GM23338 (cell line): ENCODE data around the gene TBC1D19. TPM values are rescaled to one million over a fixed set of nuclear protein-coding genes. Genes with fewer than 3 reads are reported as not detected.
"Not testable (repeated sequence)": the region's sequence is repeated elsewhere in the genome, so short reads cannot be mapped to it uniquely, and the experiment has no call there.

ENCODE experiments used
- ATAC-seq: fragments of 200-7000 bp; cut with Tn5 transposase; 3 replicates; pipeline ENCODE4 v1.9.1; 2020
- DNase-seq: peaks from one replicate; pipeline ENCODE4 v3.0.0-alpha.2; 2015; ENCODE audit warnings: low spot score
- H2AFZ ChIP-seq: fragments of 200-600 bp; sonication (generic); 2 replicates; pipeline ENCODE4 v1.8.0; 2016; ENCODE audit warnings: antibody characterized with exemption, mild to moderate bottlenecking, moderate library complexity
- H3F3A ChIP-seq: fragments of 200-600 bp; sonication (generic); replicated peaks from 2 replicates; pipeline ENCODE4 v1.8.0; 2017; ENCODE audit warnings: antibody characterized with exemption, mixed run types, low read depth
- H3K27ac ChIP-seq: fragments of 200-600 bp; sonication (generic); 2 replicates; pipeline ENCODE4 v1.6.1; 2016; ENCODE audit warnings: low read depth
- H3K27me3 ChIP-seq: fragments of 200-600 bp; sonication (generic); 2 replicates; pipeline ENCODE4 v1.8.0; 2016; ENCODE audit warnings: mild to moderate bottlenecking, mixed run types, moderate library complexity; ENCODE audit not compliant: insufficient read depth
- H3K36me3 ChIP-seq: fragments of 200-600 bp; sonication (generic); 2 replicates; pipeline ENCODE4 v1.8.0; 2016; ENCODE audit warnings: mild to moderate bottlenecking; ENCODE audit not compliant: insufficient read depth
- H3K4me1 ChIP-seq: fragments of 200-600 bp; sonication (generic); 2 replicates; pipeline ENCODE4 v1.8.0; 2016; ENCODE audit warnings: mild to moderate bottlenecking, moderate library complexity; ENCODE audit not compliant: insufficient read depth
- H3K4me2 ChIP-seq: fragments of 200-600 bp; sonication (generic); 2 replicates; pipeline ENCODE4 v1.7.1; 2017; ENCODE audit warnings: mixed run types
- H3K4me3 ChIP-seq: fragments of 200-600 bp; sonication (generic); 2 replicates; pipeline ENCODE4 v1.6.1; 2016; ENCODE audit warnings: mixed run types
- H3K79me2 ChIP-seq: fragments of 200-600 bp; sonication (generic); replicated peaks from 2 replicates; pipeline ENCODE4 v1.8.0; 2017; ENCODE audit warnings: mild to moderate bottlenecking; ENCODE audit not compliant: insufficient read depth
- H3K9me2 ChIP-seq: fragments of 200-600 bp; sonication (generic); 2 replicates; pipeline ENCODE4 v1.8.0; 2017; ENCODE audit not compliant: insufficient read depth
- H4K20me1 ChIP-seq: fragments of 200-600 bp; sonication (generic); replicated peaks from 2 replicates; pipeline ENCODE4 v1.8.0; 2017; ENCODE audit warnings: mild to moderate bottlenecking; ENCODE audit not compliant: insufficient read depth
- H3K27ac Mint-ChIP-seq: 2 replicates; pipeline ENCODE4 v1.8.0; 2020; ENCODE audit warnings: inconsistent platforms, mild to moderate bottlenecking, moderate library complexity, mixed read lengths
- H3K27me3 Mint-ChIP-seq: 3 replicates; pipeline ENCODE4 v1.8.0; 2022; ENCODE audit warnings: low read depth, mild to moderate bottlenecking, moderate library complexity, mixed read lengths, inconsistent platforms; ENCODE audit not compliant: insufficient read depth, poor library complexity
- H3K36me3 Mint-ChIP-seq: 3 replicates; pipeline ENCODE4 v1.8.0; 2021; ENCODE audit warnings: low read depth, mild to moderate bottlenecking, inconsistent platforms, moderate library complexity, mixed read lengths
- H3K4me1 Mint-ChIP-seq: 3 replicates; pipeline ENCODE4 v1.8.0; 2020; ENCODE audit warnings: mild to moderate bottlenecking, inconsistent platforms, mixed read lengths
- H3K4me3 Mint-ChIP-seq: 3 replicates; pipeline ENCODE4 v1.8.0; 2021; ENCODE audit warnings: moderate library complexity, mild to moderate bottlenecking, inconsistent platforms, mixed read lengths
- H3K9me3 Mint-ChIP-seq: 3 replicates; pipeline ENCODE4 v1.8.0; 2020; ENCODE audit warnings: moderate library complexity, mild to moderate bottlenecking, inconsistent platforms, mixed read lengths
- CREB1 ChIP-seq: fragments of 250-450 bp; sonication (Bioruptor Pico); IDR thresholded peaks from 2 replicates; pipeline ENCODE4 v1.5.0; 2020; ENCODE audit warnings: low read depth, mild to moderate bottlenecking, moderate library complexity
- EZH2 ChIP-seq: fragments of 200-600 bp; sonication (generic); IDR thresholded peaks from one replicate; pipeline ENCODE4 v1.8.0; 2017; ENCODE audit warnings: antibody characterized with exemption, mild to moderate bottlenecking, low read depth; ENCODE audit not compliant: unreplicated experiment
- NANOG ChIP-seq: IDR thresholded peaks from 2 replicates; pipeline ENCODE4 v1.6.1; 2016; ENCODE audit warnings: antibody characterized with exemption, borderline replicate concordance
- POLR2AphosphoS5 ChIP-seq: IDR thresholded peaks from 2 replicates; pipeline ENCODE4 v1.6.1; 2016; ENCODE audit warnings: antibody characterized with exemption, low read depth
- STAT1 ChIP-seq: IDR thresholded peaks from one replicate; pipeline ENCODE4 v1.6.1; 2016; ENCODE audit warnings: antibody characterized with exemption; ENCODE audit not compliant: unreplicated experiment
- ZNF331 ChIP-seq: fragments of 250-450 bp; sonication (Bioruptor Pico); IDR thresholded peaks from 2 replicates; pipeline ENCODE4 v1.5.0; 2020; ENCODE audit warnings: low read depth, mild to moderate bottlenecking, moderate library complexity
- polyA plus RNA-seq: library from polyadenylated mRNA; unstranded; fragments of >200 nt; fragmentation: Nextera tagmentation; extraction: Ambion mirVana; gene quantifications from 2 replicates; pipeline ENCODE4 v1.2.1, GENCODE V29; 2016
- total RNA-seq: library from RNA; depleted of rRNA; stranded (reverse); fragments of >200 nt; shearing (Covaris generic); gene quantifications from 2 replicates; pipeline ENCODE4 v1.2.3, GENCODE V29; 2014
- TF ChIP-seq, protein P1 (sequence below): IDR thresholded peaks from one replicate; pipeline ENCODE4 v1.6.1; 2018; ENCODE audit warnings: antibody characterized with exemption; ENCODE audit not compliant: unreplicated experiment
- TF ChIP-seq, protein P2 (sequence below): IDR thresholded peaks from 2 replicates; pipeline ENCODE4 v1.6.1; 2016; ENCODE audit warnings: antibody characterized with exemption

Gene TBC1D19
- total and polyA plus RNA-seq, 2 experiments from 2014 or later: 1.9 to 4.3 TPM

DNA sequence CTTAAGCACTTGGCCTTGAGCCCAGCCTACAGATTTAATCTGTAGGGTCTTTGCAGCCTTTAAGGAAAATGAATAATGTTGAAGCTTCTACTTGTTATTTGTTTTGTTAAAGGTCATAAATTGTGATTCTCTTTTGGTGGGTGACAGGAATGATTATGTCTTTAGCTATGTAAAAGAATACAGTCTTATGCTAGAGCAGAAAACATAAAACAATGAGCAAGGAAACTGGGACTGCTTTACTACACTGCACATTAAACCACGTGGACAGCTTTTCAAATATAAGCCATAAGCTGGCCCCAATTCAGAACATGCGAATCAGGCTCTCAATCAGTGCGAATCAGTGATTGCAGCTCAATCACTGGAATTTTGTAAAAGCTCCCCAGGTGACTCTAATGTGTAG lies 40.9 kb upstream of the TBC1D19 start:
- Histone ChIP-seq H3K36me3 (peaks cover 3% of the 10 kb centered on the region; the same call in 1 of the 2 replicates), H3K79me2 (no peaks in the 10 kb centered on the region), H3K27ac (no peak overlapping the region), H4K20me1 (no peaks in the 10 kb centered on the region), H3K9me2 (no peaks in the 10 kb centered on the region), H3K27me3 (no peaks in the 10 kb centered on the region), H3K4me1 (no peaks in the 10 kb centered on the region), H3F3A (no peaks in the 10 kb centered on the region), H2AFZ (no peak overlapping the region), H3K4me3 (no peak overlapping the region), H3K4me2 (no peak overlapping the region)
- ATAC-seq: no peak
- no peak overlapping the region for H3K27ac Mint-ChIP-seq
- DNase-seq: no peak
- H3K36me3 Mint-ChIP-seq: peaks cover 9% of the 10 kb centered on the region; the same call in 1 of the 3 replicates
- H3K4me3 Mint-ChIP-seq: no peak overlapping the region
- no peaks in the 10 kb centered on the region for H3K4me1 Mint-ChIP-seq
- H3K9me3 Mint-ChIP-seq: peaks cover 27% of the 10 kb centered on the region; the same call in 2 of the 3 replicates
- TF ChIP-seq, protein P1, sequence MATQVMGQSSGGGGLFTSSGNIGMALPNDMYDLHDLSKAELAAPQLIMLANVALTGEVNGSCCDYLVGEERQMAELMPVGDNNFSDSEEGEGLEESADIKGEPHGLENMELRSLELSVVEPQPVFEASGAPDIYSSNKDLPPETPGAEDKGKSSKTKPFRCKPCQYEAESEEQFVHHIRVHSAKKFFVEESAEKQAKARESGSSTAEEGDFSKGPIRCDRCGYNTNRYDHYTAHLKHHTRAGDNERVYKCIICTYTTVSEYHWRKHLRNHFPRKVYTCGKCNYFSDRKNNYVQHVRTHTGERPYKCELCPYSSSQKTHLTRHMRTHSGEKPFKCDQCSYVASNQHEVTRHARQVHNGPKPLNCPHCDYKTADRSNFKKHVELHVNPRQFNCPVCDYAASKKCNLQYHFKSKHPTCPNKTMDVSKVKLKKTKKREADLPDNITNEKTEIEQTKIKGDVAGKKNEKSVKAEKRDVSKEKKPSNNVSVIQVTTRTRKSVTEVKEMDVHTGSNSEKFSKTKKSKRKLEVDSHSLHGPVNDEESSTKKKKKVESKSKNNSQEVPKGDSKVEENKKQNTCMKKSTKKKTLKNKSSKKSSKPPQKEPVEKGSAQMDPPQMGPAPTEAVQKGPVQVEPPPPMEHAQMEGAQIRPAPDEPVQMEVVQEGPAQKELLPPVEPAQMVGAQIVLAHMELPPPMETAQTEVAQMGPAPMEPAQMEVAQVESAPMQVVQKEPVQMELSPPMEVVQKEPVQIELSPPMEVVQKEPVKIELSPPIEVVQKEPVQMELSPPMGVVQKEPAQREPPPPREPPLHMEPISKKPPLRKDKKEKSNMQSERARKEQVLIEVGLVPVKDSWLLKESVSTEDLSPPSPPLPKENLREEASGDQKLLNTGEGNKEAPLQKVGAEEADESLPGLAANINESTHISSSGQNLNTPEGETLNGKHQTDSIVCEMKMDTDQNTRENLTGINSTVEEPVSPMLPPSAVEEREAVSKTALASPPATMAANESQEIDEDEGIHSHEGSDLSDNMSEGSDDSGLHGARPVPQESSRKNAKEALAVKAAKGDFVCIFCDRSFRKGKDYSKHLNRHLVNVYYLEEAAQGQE: no peak
- no peak for TF ChIP-seq EZH2
- peaks cover 3% of the 10 kb centered on the region for H3K27me3 Mint-ChIP-seq

DNA sequence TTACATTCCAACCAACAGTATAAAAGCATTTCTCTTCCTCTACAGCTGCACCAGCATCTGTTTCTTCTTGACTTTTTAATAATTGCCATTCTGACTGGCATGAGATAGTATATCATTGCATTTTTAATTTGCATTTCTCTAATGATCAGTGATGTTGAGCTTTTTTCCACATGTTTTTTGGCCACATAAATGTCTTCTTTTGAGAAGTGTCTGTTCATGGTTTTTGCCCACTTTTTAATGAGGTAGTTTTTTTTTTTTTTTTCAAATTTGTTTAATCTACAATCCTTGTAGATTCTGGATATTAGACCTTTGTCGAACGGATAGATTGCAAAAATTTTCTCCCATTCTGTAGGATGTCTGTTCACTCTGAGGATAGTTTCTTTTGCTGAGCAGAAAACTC lies 39.5 kb upstream of the TBC1D19 start:
- no peak for ATAC-seq

DNA sequence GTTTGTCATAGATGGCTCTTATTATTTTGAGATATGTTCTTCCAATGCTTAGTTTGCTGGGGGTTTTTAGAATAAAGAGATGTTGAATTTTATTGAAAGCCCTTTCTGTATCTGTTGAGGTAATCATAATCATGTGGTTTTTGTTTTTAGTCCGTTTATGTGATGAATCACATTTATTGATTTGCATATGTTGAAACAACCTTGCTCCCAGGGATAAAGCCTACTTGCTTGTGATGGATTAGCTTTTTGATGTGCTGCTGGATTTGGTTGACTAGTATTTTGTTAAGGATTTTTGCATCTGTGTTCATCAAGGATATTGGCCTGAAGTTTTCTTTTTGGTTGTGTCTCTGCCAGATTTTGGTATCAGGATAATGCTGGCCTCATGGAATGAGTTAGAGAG lies 35.5 kb upstream of the TBC1D19 start:
- H3K36me3 ChIP-seq, H3K4me3 Mint-ChIP-seq, H3K4me1 Mint-ChIP-seq: not testable (repeated sequence)

More for the DNA sequence above, 39.5 kb upstream of the TBC1D19 start:
- TF ChIP-seq STAT1 (no peak), ZNF331 (CRISPR knock-in tag) (no peak), CREB1 (no peak), NANOG (no peak), EZH2 (no peak), POLR2AphosphoS5 (no peak)
- TF ChIP-seq, protein P2, sequence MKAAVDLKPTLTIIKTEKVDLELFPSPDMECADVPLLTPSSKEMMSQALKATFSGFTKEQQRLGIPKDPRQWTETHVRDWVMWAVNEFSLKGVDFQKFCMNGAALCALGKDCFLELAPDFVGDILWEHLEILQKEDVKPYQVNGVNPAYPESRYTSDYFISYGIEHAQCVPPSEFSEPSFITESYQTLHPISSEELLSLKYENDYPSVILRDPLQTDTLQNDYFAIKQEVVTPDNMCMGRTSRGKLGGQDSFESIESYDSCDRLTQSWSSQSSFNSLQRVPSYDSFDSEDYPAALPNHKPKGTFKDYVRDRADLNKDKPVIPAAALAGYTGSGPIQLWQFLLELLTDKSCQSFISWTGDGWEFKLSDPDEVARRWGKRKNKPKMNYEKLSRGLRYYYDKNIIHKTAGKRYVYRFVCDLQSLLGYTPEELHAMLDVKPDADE: no peak
- peaks cover 9% of the 10 kb centered on the region; the same call in 1 of the 3 replicates for H3K36me3 Mint-ChIP-seq
- H3K27ac Mint-ChIP-seq: no peak overlapping the region
- no peaks in the 10 kb centered on the region for H3K4me1 Mint-ChIP-seq
- Histone ChIP-seq H4K20me1 (no peaks in the 10 kb centered on the region), H3K27me3 (no peaks in the 10 kb centered on the region), H3K4me2 (no peak overlapping the region), H3K36me3 (peaks cover 3% of the 10 kb centered on the region; the same call in 1 of the 2 replicates), H3K4me1 (no peaks in the 10 kb centered on the region), H3K79me2 (no peaks in the 10 kb centered on the region), H2AFZ (no peak overlapping the region), H3F3A (no peaks in the 10 kb centered on the region), H3K4me3 (no peak overlapping the region), H3K27ac (no peak overlapping the region), H3K9me2 (no peaks in the 10 kb centered on the region)
- peaks cover 27% of the 10 kb centered on the region; the same call in 2 of the 3 replicates for H3K9me3 Mint-ChIP-seq
- no peak overlapping the region for H3K4me3 Mint-ChIP-seq
- H3K27me3 Mint-ChIP-seq: peaks cover 3% of the 10 kb centered on the region
- DNase-seq: no peak

More for the DNA sequence above, 35.5 kb upstream of the TBC1D19 start:
- H4K20me1 ChIP-seq, H3K27ac ChIP-seq, H3K4me3 ChIP-seq, H3K27me3 Mint-ChIP-seq, H3F3A ChIP-seq, H3K4me2 ChIP-seq, ATAC-seq, DNase-seq, H3K27me3 ChIP-seq, H3K79me2 ChIP-seq, H2AFZ ChIP-seq, H3K36me3 Mint-ChIP-seq, H3K4me1 ChIP-seq, H3K9me2 ChIP-seq, H3K27ac Mint-ChIP-seq: not testable (repeated sequence)
- H3K9me3 Mint-ChIP-seq: peaks cover 35% of the 10 kb centered on the region
